Naive thymus-derived CD8-positive, alpha-beta T cell (primary cell): ENCODE results near the gene CXorf49. TPM values are rescaled to one million over a fixed set of nuclear protein-coding genes. Genes with fewer than 3 reads are reported as not detected.
"Not testable (repeated sequence)": the region's sequence is repeated elsewhere in the genome, so short reads cannot be mapped to it uniquely, and the experiment has no call there.

Source experiments
- ATAC-seq, 2 donors: fragments of 150-1000 bp; cut with Tn5 transposase in 1 of 2; sonication (Bioruptor Pico), chemical (Tn5 transposase) in 1 of 2; 1 replicate in 1 of 2; 2 replicates in 1 of 2; pipeline ENCODE4 v1.10.0; 2021; ENCODE audit warnings: mild to moderate bottlenecking in 2 of 2, moderate library complexity in 2 of 2
- POLR2A ChIA-PET: fragments of 350-600 bp; sonication (Branson Sonifier 250); formaldehyde crosslinking; loops from one replicate; lab custom pipeline; 2021; ENCODE audit warnings: antibody characterized with exemption; lab: Charles Lee
- DNase-seq, 10 donors: peaks; one replicate each; pipeline versions ENCODE4 v3.0.0 to v3.0.0-alpha.2; 2020 to 2022
- H3K27ac Mint-ChIP-seq, 10 donors: one replicate each; pipeline ENCODE4 v1.8.0; 2020 to 2022; ENCODE audit warnings: mild to moderate bottlenecking in 10 of 10, mixed read lengths in 10 of 10, moderate library complexity in 4 of 10, inconsistent platforms in 1 of 10
- H3K27me3 Mint-ChIP-seq, 5 donors: one replicate each; pipeline ENCODE4 v1.8.0; 2021 to 2022; ENCODE audit warnings: mixed read lengths in 5 of 5
- H3K36me3 Mint-ChIP-seq, 3 donors: one replicate each; pipeline ENCODE4 v1.8.0; 2020 to 2022; ENCODE audit warnings: mixed read lengths in 3 of 3, mild to moderate bottlenecking in 2 of 3, inconsistent platforms in 1 of 3
- H3K4me1 Mint-ChIP-seq, 4 donors: one replicate each; pipeline ENCODE4 v1.8.0; 2021 to 2022; ENCODE audit warnings: mixed read lengths in 4 of 4
- H3K4me3 Mint-ChIP-seq, 10 donors: one replicate each; pipeline ENCODE4 v1.8.0; 2020 to 2022; ENCODE audit warnings: mild to moderate bottlenecking in 10 of 10, mixed read lengths in 10 of 10, moderate library complexity in 6 of 10, inconsistent platforms in 1 of 10
- H3K9me3 Mint-ChIP-seq, 9 donors: one replicate each; pipeline ENCODE4 v1.8.0; 2020 to 2022; ENCODE audit warnings: mixed read lengths in 9 of 9, mild to moderate bottlenecking in 3 of 9, inconsistent platforms in 1 of 9, moderate library complexity in 1 of 9
- polyA plus RNA-seq, 3 donors: library from polyadenylated mRNA; unstranded; fragments of 300-500 nt; fragmentation: Illumina TruSeq; gene quantifications; one replicate each; pipeline ENCODE4 v1.2.3, GENCODE V29; 2021
- total RNA-seq, 8 experiments: library from RNA in 2 of 8; stranded (reverse) in 2 of 8; gene quantifications; one replicate each; pipeline ENCODE4 v1.2.3 and lab custom pipeline; 2021 to 2026

Gene CXorf49
- total and polyA plus RNA-seq, 5 experiments from 2014 or later = not detected

- POLR2A ChIA-PET, H3K4me3 Mint-ChIP-seq, DNase-seq: not testable (repeated sequence)
Observed at GRCh38 chrX:71698299-71699022, 19.6 kb downstream of the CXorf49 start.

DNA sequence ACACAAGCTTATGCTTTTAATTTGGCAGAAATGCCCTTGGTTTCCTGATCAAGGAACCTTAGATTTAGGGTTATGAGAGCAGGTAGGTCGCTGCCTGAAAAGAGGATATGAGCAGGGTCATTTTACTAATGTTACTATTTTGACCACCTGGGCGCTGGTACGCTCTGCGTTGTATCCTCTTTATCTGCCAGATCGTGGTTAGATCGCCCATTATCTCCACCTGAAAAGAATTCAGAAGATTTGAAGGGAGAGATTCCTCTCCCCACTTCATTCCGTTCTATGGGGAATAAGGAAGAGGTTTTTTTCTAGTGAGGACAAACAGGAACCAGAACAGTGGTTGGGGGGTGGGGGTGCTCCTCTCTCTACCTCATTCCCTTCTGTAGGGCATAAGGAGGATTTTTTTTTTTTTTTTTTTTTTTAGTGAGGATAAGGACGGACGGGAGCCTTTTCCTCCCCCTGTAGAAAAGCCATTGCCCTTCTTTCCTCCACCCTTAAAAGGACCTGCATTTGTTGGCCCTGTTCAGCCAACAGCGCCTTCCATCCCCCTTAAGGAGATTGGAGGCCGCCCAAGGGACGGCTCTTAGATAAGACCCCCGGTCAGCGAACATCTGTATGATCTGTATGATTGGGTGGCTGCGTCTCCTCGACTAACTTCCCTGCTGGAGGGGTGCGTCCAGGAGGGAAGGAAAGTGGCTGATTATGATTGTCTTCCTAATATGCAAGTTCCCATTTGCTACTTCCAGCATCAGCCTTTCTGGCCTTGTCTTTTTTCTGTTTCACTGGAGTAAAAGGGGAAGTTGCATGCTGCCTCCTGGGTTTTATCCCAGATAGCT lies 20.4 kb downstream of the CXorf49 start:
- POLR2A ChIA-PET, H3K27ac Mint-ChIP-seq, H3K27me3 Mint-ChIP-seq, ATAC-seq, H3K4me1 Mint-ChIP-seq, DNase-seq, H3K36me3 Mint-ChIP-seq, H3K9me3 Mint-ChIP-seq, H3K4me3 Mint-ChIP-seq: not testable (repeated sequence)

More at GRCh38 chrX:71698299-71699022, 19.6 kb downstream of the CXorf49 start:
- ATAC-seq = peak; percentile 77 to 83
- H3K9me3 Mint-ChIP-seq, H3K4me1 Mint-ChIP-seq, H3K27ac Mint-ChIP-seq, H3K36me3 Mint-ChIP-seq, H3K27me3 Mint-ChIP-seq: not testable (repeated sequence)

- H3K9me3 Mint-ChIP-seq = not testable (repeated sequence)
- ATAC-seq = peak; percentile 41 to 64
Observed at GRCh38 chrX:71696641-71697465, 21.2 kb downstream of the CXorf49 start.

GRCh38 chrX:71679575-71680207 lies 38.4 kb downstream of the CXorf49 start:
- H3K36me3 Mint-ChIP-seq = no peaks in the 10 kb centered on the region
- POLR2A ChIA-PET = no interaction called here
- DNase-seq = no peak
- H3K27me3 Mint-ChIP-seq = peaks cover 0 to 1% (median 0%) of the 10 kb centered on the region in 5 donors
- H3K4me3 Mint-ChIP-seq = no peak overlapping the region
- peak overlapping the region in 1 of 10 donors; percentile 25 for H3K27ac Mint-ChIP-seq
- H3K9me3 Mint-ChIP-seq = no peaks in the 10 kb centered on the region
- ATAC-seq = no peak
- no peaks in the 10 kb centered on the region for H3K4me1 Mint-ChIP-seq

More at GRCh38 chrX:71696641-71697465, 21.2 kb downstream of the CXorf49 start:
- H3K4me1 Mint-ChIP-seq, H3K36me3 Mint-ChIP-seq, H3K27ac Mint-ChIP-seq, H3K4me3 Mint-ChIP-seq, DNase-seq, POLR2A ChIA-PET, H3K27me3 Mint-ChIP-seq: not testable (repeated sequence)

DNA sequence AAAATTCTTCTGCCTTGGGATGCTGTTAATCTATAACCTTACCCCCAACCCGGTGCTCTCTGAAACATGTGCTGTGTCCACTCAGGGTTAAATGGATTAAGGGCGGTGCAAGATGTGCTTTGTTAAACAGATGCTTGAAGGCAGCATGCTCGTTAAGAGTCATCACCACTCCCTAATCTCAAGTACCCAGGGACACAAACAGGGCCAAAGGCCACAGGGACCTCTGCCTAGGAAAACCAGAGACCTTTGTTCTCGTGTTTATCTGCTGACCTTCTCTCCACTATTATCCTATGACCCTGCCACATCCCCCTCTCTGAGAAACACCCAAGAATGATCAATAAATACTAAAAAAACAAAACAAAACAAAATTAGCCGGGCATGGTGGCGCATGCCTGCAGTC lies 40.9 kb downstream of the CXorf49 start:
- H3K27ac Mint-ChIP-seq, H3K36me3 Mint-ChIP-seq, H3K4me3 Mint-ChIP-seq, DNase-seq, H3K27me3 Mint-ChIP-seq, H3K9me3 Mint-ChIP-seq, ATAC-seq, H3K4me1 Mint-ChIP-seq, POLR2A ChIA-PET: not testable (repeated sequence)

DNA sequence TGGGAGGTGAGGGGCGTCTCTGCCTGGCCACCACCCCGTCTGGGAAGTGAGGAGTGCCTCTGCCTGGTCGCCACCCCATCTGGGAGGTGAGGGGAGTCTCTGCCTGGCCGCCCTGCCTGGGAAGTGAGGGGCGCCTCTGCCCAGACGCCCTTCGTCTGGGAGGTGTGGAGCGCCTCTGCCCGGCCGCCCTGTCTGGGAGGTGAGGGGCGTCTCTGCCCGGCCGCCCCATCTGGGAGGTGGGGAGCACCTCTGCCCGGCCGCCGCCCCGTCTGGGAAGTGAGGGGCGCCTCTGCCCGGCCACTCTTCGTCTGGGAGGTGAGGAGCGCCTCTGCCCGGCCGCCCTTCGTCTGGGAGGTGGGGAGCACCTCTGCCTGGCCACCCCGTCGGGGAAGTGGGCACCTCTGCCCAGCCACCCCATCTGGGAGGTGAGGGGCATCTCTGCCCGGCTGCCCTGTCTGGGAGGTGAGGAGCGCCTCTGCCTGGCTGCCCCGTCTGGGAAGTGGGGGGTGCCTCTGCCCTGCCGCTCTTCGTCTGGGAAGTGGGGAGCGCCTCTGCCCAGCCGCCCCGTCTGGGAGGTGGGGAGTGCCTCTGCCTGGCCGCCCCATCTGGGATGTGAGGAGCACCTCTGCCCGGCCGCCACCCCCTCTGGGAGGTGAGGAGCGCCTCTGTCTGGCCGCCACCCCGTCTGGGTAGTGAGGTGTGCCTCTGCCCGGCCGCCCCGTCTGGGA lies 41.9 kb downstream of the CXorf49 start:
- peaks cover 8 to 11% (median 10%) of the 10 kb centered on the region in 4 donors for H3K4me1 Mint-ChIP-seq
- POLR2A ChIA-PET, H3K27ac Mint-ChIP-seq, ATAC-seq, H3K4me3 Mint-ChIP-seq, DNase-seq, H3K27me3 Mint-ChIP-seq, H3K9me3 Mint-ChIP-seq, H3K36me3 Mint-ChIP-seq: not testable (repeated sequence)

DNA sequence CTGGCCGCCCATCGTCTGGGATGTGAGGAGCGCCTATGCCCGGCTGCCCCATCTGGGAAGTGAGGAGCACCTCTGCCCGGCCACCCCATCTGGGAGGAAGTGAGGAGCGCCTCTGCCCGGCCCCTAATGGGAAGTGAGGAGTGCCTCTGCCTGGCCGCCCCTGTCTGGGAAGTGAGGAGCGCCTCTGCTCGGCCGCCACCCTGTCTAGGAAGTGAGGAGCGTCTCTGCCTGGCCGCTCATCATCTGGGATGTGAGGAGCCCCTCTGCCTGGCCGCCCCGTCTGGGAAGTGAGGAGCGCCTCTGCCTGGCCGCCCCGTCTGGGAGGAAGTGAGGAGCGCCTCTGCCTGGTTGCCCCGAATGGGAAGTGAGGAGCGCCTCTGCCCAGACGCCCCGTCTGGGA lies 42.4 kb downstream of the CXorf49 start:
- H3K36me3 Mint-ChIP-seq, H3K27ac Mint-ChIP-seq, H3K4me3 Mint-ChIP-seq, H3K27me3 Mint-ChIP-seq, POLR2A ChIA-PET, ATAC-seq, DNase-seq, H3K9me3 Mint-ChIP-seq: not testable (repeated sequence)
- H3K4me1 Mint-ChIP-seq = peaks cover 9 to 17% (median 15%) of the 10 kb centered on the region in 4 donors

DNA sequence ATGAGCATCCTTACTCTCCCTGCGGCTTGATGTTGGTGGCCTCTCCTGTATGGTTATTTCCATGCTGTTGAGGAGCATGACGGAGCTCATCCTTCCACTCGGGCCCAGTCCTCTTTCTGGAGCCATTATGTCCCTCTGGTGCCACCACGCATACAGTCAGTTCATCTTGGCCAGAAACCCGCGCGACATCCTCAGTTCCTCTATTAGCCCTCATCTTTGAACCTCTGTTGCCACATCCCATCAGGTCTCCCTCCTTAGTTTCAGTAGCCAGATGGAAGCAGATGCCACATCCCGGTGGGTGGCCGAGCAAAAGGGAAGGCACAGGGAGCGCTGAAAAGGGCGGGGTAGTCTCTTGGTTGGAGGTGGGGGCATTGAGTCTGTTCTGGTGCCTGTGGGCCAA lies 46.1 kb downstream of the CXorf49 start:
- POLR2A ChIA-PET = no interaction called here
- Mint-ChIP-seq H3K36me3 (no peaks in the 10 kb centered on the region), H3K27me3 (peaks cover 0 to 4% (median 0%) of the 10 kb centered on the region in 5 donors), H3K9me3 (no peaks in the 10 kb centered on the region), H3K27ac (peak overlapping the region in 1 of 10 donors; percentile 53), H3K4me1 (peaks cover 11 to 23% (median 21%) of the 10 kb centered on the region in 4 donors), H3K4me3 (peak overlapping the region in 4 of 10 donors; percentile 20 to 62 (median 46))
- no peak for ATAC-seq
- no peak for DNase-seq

GRCh38 chrX:71671043-71671780 lies 46.9 kb downstream of the CXorf49 start:
- H3K4me3 Mint-ChIP-seq = peak overlapping the region in 8 of 10 donors; percentile 20 to 65 (median 49)
- H3K4me1 Mint-ChIP-seq = peaks cover 11 to 23% (median 21%) of the 10 kb centered on the region in 4 donors
- H3K27ac Mint-ChIP-seq = peak overlapping the region in 4 of 10 donors; percentile 49 to 78 (median 66)
- ATAC-seq (peak; percentile 29 to 33), DNase-seq (no peak)
- H3K27me3 Mint-ChIP-seq = peaks cover 0 to 4% (median 0%) of the 10 kb centered on the region in 5 donors
- no peaks in the 10 kb centered on the region for H3K9me3 Mint-ChIP-seq
- POLR2A ChIA-PET = no interaction called here
- H3K36me3 Mint-ChIP-seq = no peaks in the 10 kb centered on the region

- not testable (repeated sequence) for H3K27me3 Mint-ChIP-seq, H3K9me3 Mint-ChIP-seq, H3K36me3 Mint-ChIP-seq
- POLR2A ChIA-PET = interaction anchor here (1.2 kb wide), 1 partner anchor 190 kb away, joined by 3 read pairs; no protein-coding TSS in a partner anchor
- peak overlapping the region in 1 of 10 donors; percentile 65 for H3K27ac Mint-ChIP-seq
- peak; percentile 73 to 88 for ATAC-seq
- DNase-seq = peak in 6 of 10 donors; percentile 17 to 42 (median 33)
- H3K4me3 Mint-ChIP-seq = peak overlapping the region in 2 of 10 donors; percentile 19 to 39
- H3K4me1 Mint-ChIP-seq = peaks cover 11 to 23% (median 21%) of the 10 kb centered on the region in 4 donors
Observed at GRCh38 chrX:71669947-71670346, 48.1 kb downstream of the CXorf49 start.

DNA sequence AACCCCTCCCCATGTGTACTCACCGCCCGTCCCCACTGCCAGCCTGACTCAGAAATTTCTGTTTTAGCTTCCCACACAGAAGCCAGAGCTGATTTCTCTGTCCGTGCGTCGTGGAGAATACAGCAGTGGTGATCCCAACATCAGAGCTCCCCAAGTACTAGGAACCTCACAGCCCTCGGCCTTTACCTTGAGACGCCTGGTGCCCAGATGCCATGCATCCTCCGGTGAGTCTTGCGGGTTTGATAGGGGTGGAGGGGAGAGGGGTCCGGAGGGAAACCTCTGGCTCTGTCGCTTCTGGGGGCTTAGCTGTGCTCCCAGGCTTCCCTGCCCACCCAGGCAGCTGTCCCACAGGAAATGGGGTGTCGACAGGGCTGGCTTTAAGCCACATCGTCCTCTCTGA lies 48.6 kb downstream of the CXorf49 start:
- Mint-ChIP-seq H3K9me3 (no peaks in the 10 kb centered on the region), H3K27ac (no peak overlapping the region), H3K27me3 (peaks cover 0 to 4% (median 0%) of the 10 kb centered on the region in 5 donors), H3K4me3 (no peak overlapping the region), H3K4me1 (peaks cover 11 to 23% (median 21%) of the 10 kb centered on the region in 4 donors), H3K36me3 (no peaks in the 10 kb centered on the region)
- ATAC-seq (no peak), DNase-seq (no peak)
- POLR2A ChIA-PET = interaction anchor here (1.2 kb wide), 1 partner anchor 190 kb away, joined by 3 read pairs; no protein-coding TSS in a partner anchor
